NOMO-1 treated with DMSO at 0.1 percent for 48 hours (cell line): ENCODE measurements around the gene TACO1.

Experiments used
- DNase-seq: peaks from one replicate; lab custom pipeline; 2025; ENCODE audit not compliant: unreplicated experiment; lab: John Stamatoyannopoulos, UW

Gene TACO1

DNA sequence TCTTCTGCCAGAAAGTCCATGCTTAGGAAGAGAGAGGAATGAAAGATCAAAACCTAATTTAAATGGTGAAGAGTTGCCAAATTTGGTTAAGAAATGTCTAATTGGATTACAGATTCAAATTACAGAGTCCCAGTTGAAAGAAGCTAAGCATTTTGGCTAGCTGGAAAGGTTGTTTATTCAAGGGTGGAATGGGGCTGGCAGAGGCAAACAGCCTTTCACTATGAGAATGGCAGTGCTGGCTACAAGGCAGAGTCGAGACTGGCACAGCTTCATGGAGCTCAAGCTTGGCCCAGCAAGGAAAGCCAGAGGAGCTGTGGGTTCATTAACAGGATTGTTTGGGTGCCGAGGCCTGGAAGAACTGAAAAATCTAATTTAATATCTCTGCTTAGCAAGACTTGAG is 35.1 kb downstream of the TACO1 start:
- no peak for DNase-seq

DNA sequence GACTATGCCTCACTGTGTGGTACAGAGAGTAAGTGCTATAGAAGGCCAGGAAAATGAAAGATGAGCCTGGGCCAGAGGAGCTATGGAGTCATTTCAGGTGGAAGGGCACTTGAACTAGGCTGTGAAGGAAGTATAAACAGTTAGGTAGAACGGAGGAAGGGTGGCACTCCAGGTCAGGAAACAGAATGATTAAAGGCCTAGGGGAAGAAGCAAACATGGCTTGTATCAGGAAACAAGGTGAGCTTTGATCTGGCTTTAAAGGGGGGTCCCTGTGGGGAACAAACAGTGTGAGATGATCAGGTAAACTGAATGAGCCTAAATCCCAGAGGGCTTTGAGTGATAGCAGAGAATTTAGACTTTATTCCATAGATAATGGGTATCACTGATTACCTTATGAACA is 38.4 kb downstream of the TACO1 start:
- DNase-seq: no peak

DNA sequence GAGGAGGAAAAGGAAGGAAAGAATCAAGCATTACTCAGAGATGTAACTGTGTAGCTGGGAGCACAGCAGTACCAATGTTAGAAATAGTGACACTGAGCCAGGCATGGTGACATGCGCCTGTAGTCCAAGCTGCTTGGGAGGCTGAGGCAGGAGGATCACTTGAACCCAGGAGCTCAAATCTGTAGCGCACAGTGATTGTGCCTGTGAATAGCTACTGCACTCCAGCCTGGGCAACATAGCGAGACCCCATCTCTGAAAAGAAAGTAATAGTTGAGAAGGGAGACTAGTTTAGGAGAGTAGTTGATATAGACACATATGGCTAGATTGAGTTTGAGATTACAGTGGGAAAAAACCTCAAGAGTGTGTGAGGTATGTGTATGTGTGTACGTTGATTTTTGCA is 39.3 kb downstream of the TACO1 start:
- DNase-seq: no peak

DNA sequence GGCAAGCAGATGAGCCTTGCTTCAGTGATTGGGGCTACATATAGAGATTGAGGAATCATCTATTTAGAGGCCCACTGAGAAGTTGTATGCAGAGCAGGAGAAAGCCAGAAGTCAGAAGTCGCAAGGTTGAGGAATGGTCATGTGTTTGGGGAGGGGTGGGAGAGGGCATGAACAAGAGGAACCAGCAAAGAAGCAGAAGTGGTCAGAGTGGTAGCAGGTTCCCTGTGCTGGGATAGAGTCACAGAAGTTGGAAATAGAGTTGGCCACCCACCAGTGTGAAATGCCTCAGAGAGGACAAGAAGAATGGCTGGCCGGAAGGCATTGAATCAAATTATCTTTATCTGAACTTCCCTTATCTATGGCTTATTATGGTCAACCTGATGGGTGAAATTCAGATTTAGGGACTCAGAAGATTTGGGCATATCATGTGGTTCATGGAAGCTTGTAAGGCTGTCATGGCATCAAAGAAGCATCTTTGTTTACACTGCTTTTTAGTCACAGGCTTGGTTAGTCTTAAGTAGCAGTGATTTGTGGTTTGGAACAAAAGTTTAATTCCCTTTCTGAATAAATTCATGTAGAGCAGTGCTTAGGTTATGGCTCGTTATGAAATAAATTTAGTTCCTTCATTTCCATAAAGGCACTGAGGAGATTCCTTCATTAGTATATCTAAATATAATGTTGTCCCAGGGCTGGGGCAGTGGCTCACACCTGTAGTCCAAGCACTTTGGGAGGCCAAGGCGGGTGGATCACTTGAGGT is 41.2 kb downstream of the TACO1 start:
- DNase-seq: peak; percentile 95

DNA sequence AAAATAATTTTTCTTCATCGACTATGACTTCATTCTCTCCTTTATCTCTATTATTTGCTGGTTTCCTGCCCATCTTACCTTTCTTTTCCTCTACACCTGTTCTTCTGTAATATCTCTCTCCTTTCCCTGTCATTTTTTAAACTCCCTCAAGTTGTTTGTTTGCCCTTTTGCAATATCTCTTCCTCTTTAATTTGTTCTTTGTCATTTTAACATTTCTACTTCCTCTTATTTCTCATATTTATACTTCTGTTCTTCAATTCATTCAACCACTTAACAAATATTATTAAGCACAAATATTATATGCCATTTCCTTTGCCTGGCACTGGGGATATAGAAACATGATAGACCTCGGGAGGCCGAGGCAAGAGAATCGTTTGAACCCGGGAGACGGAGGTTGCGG is 44.2 kb downstream of the TACO1 start:
- DNase-seq: peak; percentile 61

DNA sequence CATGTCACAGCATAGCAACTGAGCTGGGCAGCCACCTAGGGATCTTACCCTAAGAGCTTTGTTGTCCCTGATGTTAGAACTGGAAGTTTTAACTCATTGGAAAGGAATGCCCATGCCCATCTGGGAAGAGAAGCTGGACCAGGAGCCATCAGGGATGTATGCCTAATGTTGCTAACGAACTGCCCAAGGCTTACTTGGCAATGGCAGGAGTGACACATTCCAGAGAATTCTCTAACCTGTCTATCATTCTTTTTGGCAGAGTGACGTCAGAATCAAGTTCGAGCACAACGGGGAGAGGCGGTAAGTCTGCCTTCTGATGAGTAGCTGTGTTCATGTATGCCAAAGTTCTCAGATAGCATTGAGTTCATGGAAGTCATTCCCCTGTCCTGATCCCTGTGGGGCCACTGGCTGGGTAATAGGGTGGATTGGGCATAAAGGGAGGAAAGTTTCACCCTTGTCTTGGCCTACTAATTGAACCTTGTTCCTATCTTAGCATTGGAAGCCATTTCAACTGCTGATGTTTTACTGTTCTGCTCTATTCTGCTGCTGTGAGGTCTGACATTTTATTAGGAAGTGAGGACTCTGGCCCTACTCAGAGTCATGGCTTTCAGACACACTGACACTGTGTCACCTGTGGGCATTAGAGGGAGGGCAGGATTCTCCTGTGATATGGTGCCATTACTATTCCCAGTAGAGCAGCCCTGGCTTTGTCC is 45.2 kb downstream of the TACO1 start:
- DNase-seq: no peak

DNA sequence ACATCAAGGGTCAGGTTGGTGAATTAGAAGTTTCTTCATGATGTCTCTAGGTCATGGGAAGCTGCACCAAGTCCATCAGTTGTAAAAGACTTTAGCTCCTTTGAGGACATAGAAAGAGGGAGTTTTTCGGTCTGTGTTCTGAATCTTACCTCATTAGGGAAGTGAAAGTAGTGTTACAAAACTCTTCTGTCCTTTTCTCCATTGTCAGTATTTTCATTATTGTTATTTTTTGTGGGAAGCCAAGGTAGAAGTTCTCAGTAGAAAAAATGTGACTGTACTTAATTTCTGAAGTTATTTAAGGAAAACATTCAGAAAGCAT is 45.8 kb downstream of the TACO1 start:
- DNase-seq: peak; percentile 92

DNA sequence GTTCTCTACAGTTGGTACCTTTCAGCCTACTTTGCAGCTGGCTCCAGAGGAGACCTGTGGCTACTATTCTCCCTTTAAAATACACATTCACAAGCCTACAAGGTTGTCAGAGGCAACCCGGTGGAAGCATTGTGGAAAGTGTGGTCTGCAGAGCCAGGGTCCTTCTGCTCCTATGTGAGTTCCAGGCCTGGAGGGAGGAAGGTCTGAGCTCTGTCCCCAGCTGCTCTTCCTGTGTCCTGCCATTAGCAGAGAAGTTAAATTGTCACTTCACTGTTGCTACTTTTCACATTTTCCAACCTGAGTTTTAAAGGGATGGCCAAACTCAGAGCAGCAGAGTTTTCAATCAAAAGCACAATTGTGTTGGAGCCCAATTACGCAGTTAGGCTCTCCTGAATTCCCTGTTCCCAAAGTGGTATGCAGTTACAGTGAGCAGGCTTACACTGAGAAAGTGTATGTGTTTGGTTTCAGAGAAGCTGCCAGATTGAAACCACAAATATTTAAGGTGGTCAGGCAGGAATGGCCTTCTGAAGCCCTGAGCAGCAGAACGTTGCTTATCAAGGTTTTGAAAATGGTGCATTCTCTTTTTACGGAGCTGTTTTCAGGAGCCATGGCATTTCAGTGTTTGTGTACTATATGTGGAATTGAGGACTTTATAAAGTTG is 46.5 kb downstream of the TACO1 start:
- DNase-seq: no peak

DNA sequence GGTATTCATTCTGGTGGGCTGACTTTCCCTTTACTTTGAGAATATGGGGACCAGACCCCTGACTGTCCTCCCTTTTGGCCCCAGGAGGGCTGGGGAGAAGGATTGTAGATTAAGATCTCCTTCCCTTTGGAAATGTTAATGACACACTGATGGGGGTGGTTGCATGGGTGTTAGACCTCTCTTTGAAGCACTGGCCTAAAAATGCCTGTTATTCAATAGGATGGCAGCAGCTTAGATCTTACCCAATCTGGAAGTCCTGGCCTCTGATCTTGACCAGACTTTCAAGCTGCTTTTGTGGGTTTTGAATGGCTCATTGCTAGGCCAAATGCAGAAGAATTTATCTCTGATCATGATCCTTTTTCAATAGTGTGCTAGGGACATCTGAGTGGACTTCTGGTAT is 47.2 kb downstream of the TACO1 start:
- DNase-seq: no peak

DNA sequence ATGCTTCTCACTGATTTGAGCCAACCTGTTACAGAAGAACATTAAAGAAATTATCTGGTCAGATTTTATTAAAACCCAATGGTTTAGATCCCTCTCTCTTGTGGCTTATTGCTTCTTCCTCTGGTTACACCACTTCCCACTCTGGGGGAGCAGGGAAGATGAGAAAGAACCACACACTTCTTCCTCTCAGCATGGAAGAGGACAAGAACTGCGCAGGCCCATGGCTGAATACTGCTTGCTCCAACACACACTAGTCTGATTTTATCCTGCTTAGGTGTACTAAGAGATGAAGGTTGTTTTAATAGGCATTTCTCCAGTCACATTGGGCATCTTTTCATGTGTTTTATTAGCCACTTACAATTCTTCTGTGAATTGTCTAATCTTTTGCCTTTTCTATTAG is 49.1 kb downstream of the TACO1 start:
- peak; percentile 24 for DNase-seq

DNA sequence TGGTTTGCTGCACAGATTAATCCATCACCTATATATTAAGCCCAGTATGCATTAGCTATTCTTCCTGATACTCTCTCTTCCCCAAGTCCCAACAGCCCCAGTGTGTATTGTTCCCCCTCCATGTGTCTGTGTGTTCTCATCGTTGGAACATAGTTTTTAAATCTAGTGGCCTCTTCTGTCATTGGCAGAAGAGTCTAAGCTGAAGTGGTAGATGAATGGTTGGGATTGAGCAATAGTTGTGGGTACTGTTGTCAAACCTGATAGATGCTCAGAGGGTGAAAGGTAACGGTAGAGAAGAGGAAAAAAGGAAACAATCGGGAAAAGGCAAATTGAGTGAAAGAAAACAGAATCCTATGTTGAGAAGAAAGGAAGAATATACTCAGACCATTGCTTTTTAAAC is 51.4 kb downstream of the TACO1 start:
- DNase-seq: peak; percentile 59

DNA sequence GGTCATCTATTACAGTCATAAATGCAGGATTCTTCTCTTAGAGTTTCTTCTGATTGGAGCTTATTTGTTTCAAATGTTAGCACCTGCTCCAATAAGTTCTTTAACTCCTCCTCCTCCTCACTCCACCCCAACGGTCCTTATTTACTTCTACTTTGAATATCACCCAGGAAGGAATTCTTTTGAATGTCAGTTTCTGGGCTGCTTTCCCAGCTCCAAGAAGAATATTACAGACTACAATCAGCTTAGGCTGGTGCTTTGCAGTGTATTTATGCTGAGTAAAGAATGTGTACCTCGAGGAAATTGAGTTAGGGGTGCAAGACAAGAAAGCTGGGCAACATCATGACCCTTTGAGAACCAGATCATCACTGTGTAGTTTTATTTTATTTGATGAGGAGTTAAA is 52.4 kb downstream of the TACO1 start:
- DNase-seq: no peak

DNA sequence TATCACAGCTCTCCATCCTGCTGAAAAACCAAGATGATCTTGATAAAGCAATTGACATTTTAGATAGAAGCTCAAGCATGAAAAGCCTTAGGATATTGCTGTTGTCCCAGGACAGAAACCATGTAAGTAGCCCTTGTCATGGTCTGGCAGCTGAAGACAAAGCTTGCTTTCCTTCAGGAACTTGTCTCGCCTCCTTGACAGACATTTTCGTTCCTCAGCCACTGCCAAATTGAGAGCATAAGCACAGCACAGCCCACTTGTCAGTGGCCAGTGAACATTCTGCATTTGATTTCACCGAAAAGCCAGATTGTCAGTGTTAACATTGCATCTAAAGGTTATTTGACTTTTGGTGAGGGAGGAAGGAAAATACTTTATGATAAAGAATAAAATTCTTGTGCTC is 57.1 kb downstream of the TACO1 start:
- no peak for DNase-seq
